ENCODE results near the gene SERPINE2.

The SERPINE2 gene

DNA sequence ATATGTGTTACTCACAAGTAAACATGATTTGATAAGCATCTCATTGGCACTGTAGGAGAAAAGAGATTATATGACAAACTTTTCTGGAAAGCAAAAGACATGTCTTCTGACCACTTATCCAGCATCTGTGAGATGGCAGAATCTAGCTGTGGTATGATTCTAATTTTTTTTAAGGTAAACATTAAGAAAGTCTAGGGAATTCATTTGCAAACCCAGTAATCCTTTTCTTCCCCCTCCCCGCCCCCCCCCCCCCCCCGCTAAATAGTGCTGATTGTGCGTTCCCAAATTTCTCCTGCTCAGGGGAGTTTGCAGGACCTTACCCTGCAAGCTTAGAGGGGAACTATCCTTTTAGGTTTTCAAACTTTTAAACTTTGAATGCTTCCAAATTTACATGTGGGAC lies 69.8 kb downstream of the SERPINE2 start:
- DNase-seq (ENCODE audit: extremely low read depth, low read depth), result no peak
- TF ChIP-seq CTCF (IDR thresholded peaks at IDR 0.05; ENCODE audit: low read depth, low read length), result no peak

DNA sequence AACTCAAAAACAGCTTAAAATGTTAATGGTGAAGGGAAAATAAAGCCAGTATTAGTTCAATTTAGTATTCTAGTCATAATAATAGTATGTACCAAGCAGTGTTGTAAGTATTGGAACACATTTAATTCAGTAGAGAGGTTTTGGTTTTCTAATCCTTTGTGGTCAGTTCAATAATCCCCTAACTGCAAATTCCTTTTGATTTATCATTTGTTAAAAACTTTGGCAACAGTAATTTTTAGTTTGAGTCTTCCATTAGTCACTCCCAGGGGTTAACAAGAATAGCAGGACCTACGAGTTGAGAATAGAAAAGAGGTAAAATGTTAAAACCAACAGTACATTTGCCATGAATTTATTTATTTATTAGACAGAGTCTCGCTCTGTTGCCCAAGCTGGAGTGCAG lies 71.1 kb downstream of the SERPINE2 start:
- no peak for DNase-seq (ENCODE audit: extremely low read depth, low read depth)
- TF ChIP-seq CTCF (IDR thresholded peaks at IDR 0.05; ENCODE audit: low read depth, low read length), result no peak

DNA sequence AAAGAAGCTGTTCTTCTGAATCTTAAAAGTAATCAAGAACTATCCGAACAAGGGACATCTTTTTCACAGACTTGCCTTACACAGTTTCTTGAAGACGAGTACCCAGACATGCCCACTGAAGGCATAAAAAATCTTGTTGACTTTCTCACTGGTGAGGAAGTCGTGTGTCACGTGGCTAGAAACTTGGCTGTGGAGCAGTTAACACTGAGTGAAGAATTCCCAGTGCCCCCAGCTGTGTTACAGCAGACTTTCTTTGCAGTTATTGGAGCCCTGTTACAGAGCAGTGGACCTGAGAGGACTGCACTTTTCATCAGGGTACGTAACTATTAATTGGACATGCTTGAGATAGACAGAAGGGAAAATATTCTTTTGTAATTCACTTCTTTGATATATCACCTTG lies 79.4 kb downstream of the SERPINE2 start:
- TF ChIP-seq CTCF (IDR thresholded peaks at IDR 0.05; ENCODE audit: low read depth, low read length), result no peak

GRCh38 chr2:223957092-223957851 lies 81.8 kb downstream of the SERPINE2 start, which contains the start of gene MRPL44:
TSS of gene MRPL44 (plus strand) at chr2:223957463. CDS start at chr2:223957473, 10 bp downstream.
- TF ChIP-seq CTCF (IDR thresholded peaks at IDR 0.05; ENCODE audit: low read depth, low read length), result no peak
- DNase-seq (ENCODE audit: extremely low read depth, low read depth), result peak; percentile 89

More for the DNA sequence above, 79.4 kb downstream of the SERPINE2 start:
- DNase-seq (ENCODE audit: extremely low read depth, low read depth), result no peak

DNA sequence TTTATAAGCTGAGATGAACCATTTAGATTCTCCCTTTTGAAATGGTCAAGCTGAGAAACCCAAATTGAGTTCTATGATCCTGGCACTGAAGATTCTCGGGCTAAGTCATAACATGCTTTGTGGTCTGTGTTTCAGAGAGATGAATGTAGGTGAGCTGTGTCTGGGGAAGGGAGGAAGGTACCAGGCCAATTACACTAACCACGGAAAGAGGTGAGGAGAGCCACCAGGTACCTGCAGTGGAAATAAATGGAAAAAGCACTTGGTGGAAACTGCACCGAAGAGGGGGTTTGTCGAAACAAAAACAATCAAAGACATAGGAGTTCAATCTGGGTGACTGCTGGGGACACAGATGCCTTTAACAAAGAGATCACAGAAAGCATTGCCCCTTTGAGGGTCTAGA lies 82.8 kb downstream of the SERPINE2 start:
- TF ChIP-seq CTCF (IDR thresholded peaks at IDR 0.05; ENCODE audit: low read depth, low read length), result no peak
- DNase-seq (ENCODE audit: extremely low read depth, low read depth), result no peak

- TF ChIP-seq CTCF (IDR thresholded peaks at IDR 0.05; ENCODE audit: low read depth, low read length), result no peak
- DNase-seq (ENCODE audit: extremely low read depth, low read depth), result no peak
Measured at GRCh38 chr2:223954401-223954800, 84.7 kb downstream of the SERPINE2 start.

GRCh38 chr2:223952280-223952968 lies 86.7 kb downstream of the SERPINE2 start:
- no peak for TF ChIP-seq CTCF (IDR thresholded peaks at IDR 0.05; ENCODE audit: low read depth, low read length)
- no peak for DNase-seq (ENCODE audit: extremely low read depth, low read depth)
